Esophagus (tissue), 2 donors: ENCODE data around the gene ZFYVE28. TPM values are rescaled to one million over a fixed set of nuclear protein-coding genes. Genes with fewer than 3 reads are reported as not detected.

ENCODE experiments used
- H3K27ac ChIP-seq, 2 donors: one replicate each; pipeline ENCODE4 v1.5.1; 2013; ENCODE audit warnings: low read depth in 2 of 2, mild to moderate bottlenecking in 2 of 2, inconsistent platforms in 1 of 2, low read length in 1 of 2, moderate library complexity in 1 of 2
- H3K27me3 ChIP-seq, 2 donors: one replicate each; pipeline ENCODE4 v1.6.1; 2013; ENCODE audit warnings: low read length in 2 of 2, control low read depth in 1 of 2, mild to moderate bottlenecking in 1 of 2; ENCODE audit not compliant: insufficient read depth in 2 of 2, control insufficient read depth in 1 of 2
- H3K36me3 ChIP-seq, 2 donors: one replicate each; pipeline ENCODE4 v1.6.1; 2013; ENCODE audit warnings: low read length in 1 of 2; ENCODE audit not compliant: control insufficient read depth in 2 of 2, insufficient read depth in 2 of 2
- H3K4me1 ChIP-seq, 2 donors: one replicate each; pipeline ENCODE4 v1.6.1; 2013; ENCODE audit warnings: low read length in 1 of 2; ENCODE audit not compliant: control insufficient read depth in 2 of 2, insufficient read depth in 2 of 2
- H3K4me3 ChIP-seq, 2 donors: one replicate each; pipeline ENCODE4 v1.5.1; 2013; ENCODE audit warnings: low read length in 2 of 2, mild to moderate bottlenecking in 2 of 2, low read depth in 1 of 2, moderate library complexity in 1 of 2
- H3K9me3 ChIP-seq, 2 donors: one replicate each; pipeline ENCODE4 v1.6.1; 2013; ENCODE audit warnings: mild to moderate bottlenecking in 2 of 2, low read depth in 1 of 2, low read length in 1 of 2, moderate library complexity in 1 of 2; ENCODE audit not compliant: control insufficient read depth in 2 of 2, insufficient read depth in 1 of 2
- WGBS, 2 donors: extraction: QIAGEN DNeasy Blood & Tissue Kit; methylation state at CpG; one replicate each; pipeline ENCODE4 v1.1.7; 2013; 5-methylcytosine and 5-hydroxymethylcytosine counted together
- polyA plus RNA-seq, 2 donors: library from polyadenylated mRNA; stranded (reverse); fragments of 200-250 nt; gene quantifications; one replicate each; pipeline ENCODE4 v1.2.3, GENCODE V29; 2013
- donor health status: healthy with polysubstance abuse.
- donor health status: Bipolar disorder and iron deficiency.

ZFYVE28 gene
- polyA plus RNA-seq, 2 donors = 5.2 to 5.4 TPM

GRCh38 chr4:2401610-2401983, 16.8 kb downstream of the ZFYVE28 start:
- no peaks in the 10 kb centered on the region for H3K27me3 ChIP-seq
- H3K4me1 ChIP-seq = peaks cover 0 to 16% of the 10 kb centered on the region in 2 donors
- H3K27ac ChIP-seq = no peak overlapping the region
- H3K9me3 ChIP-seq = no peaks in the 10 kb centered on the region
- H3K36me3 ChIP-seq = no peaks in the 10 kb centered on the region
- no peak overlapping the region for H3K4me3 ChIP-seq
- 42% methylated on average over 15 of the region's 15 CpGs for WGBS, 2 donors

GRCh38 chr4:2400841-2401609, 17.4 kb downstream of the ZFYVE28 start:
- Histone ChIP-seq H3K27me3 (no peaks in the 10 kb centered on the region), H3K4me3 (no peak overlapping the region), H3K9me3 (no peaks in the 10 kb centered on the region), H3K36me3 (no peaks in the 10 kb centered on the region), H3K4me1 (peaks cover 0 to 16% of the 10 kb centered on the region in 2 donors), H3K27ac (no peak overlapping the region)
- 62 to 71% methylated on average over 14 to 15 of the region's 15 CpGs for WGBS, 2 donors

GRCh38 chr4:2399631-2400190, 18.7 kb downstream of the ZFYVE28 start:
- Histone ChIP-seq H3K4me3 (no peak overlapping the region), H3K36me3 (no peaks in the 10 kb centered on the region), H3K27me3 (no peaks in the 10 kb centered on the region), H3K27ac (no peak overlapping the region), H3K9me3 (no peaks in the 10 kb centered on the region), H3K4me1 (peaks cover 0 to 16% of the 10 kb centered on the region in 2 donors)
- 81 to 83% methylated on average over 28 of the region's 28 CpGs for WGBS, 2 donors

GRCh38 chr4:2399216-2399615, 19.2 kb downstream of the ZFYVE28 start:
- Histone ChIP-seq H3K27me3 (no peaks in the 10 kb centered on the region), H3K4me1 (peaks cover 3 to 18% of the 10 kb centered on the region in 2 donors), H3K27ac (no peak overlapping the region), H3K36me3 (no peaks in the 10 kb centered on the region), H3K4me3 (no peak overlapping the region), H3K9me3 (no peaks in the 10 kb centered on the region)
- 83 to 84% methylated on average over 10 of the region's 10 CpGs for WGBS, 2 donors

GRCh38 chr4:2397596-2398379, 20.7 kb downstream of the ZFYVE28 start:
- Histone ChIP-seq H3K27ac (no peak overlapping the region), H3K4me1 (peaks cover 8 to 23% of the 10 kb centered on the region in 2 donors), H3K27me3 (no peaks in the 10 kb centered on the region), H3K36me3 (no peaks in the 10 kb centered on the region), H3K4me3 (no peak overlapping the region), H3K9me3 (no peaks in the 10 kb centered on the region)
- WGBS, 2 donors = 76 to 82% methylated on average over 20 of the region's 20 CpGs

- H3K36me3 ChIP-seq = no peaks in the 10 kb centered on the region
- H3K27ac ChIP-seq = no peak overlapping the region
- H3K4me1 ChIP-seq = peaks cover 8 to 19% of the 10 kb centered on the region in 2 donors
- H3K9me3 ChIP-seq = no peaks in the 10 kb centered on the region
- 65 to 75% methylated on average over 21 of the region's 21 CpGs for WGBS, 2 donors
- no peak overlapping the region for H3K4me3 ChIP-seq
- H3K27me3 ChIP-seq = no peaks in the 10 kb centered on the region
Observed at GRCh38 chr4:2396781-2397368, 21.6 kb downstream of the ZFYVE28 start.

GRCh38 chr4:2395584-2395983, 22.9 kb downstream of the ZFYVE28 start:
- no peak overlapping the region for H3K27ac ChIP-seq
- H3K4me3 ChIP-seq = no peak overlapping the region
- H3K36me3 ChIP-seq = no peaks in the 10 kb centered on the region
- H3K9me3 ChIP-seq = no peaks in the 10 kb centered on the region
- peaks cover 8 to 9% of the 10 kb centered on the region in 2 donors for H3K4me1 ChIP-seq
- 85 to 87% methylated on average over 9 of the region's 9 CpGs for WGBS, 2 donors
- H3K27me3 ChIP-seq = no peaks in the 10 kb centered on the region

GRCh38 chr4:2395038-2395437, 23.4 kb downstream of the ZFYVE28 start:
- H3K9me3 ChIP-seq = no peaks in the 10 kb centered on the region
- 87 to 88% methylated on average over 9 of the region's 9 CpGs for WGBS, 2 donors
- no peak overlapping the region for H3K27ac ChIP-seq
- H3K36me3 ChIP-seq = no peaks in the 10 kb centered on the region
- H3K4me3 ChIP-seq = no peak overlapping the region
- peaks cover 8 to 9% of the 10 kb centered on the region in 2 donors for H3K4me1 ChIP-seq
- H3K27me3 ChIP-seq = no peaks in the 10 kb centered on the region

- H3K27me3 ChIP-seq = no peaks in the 10 kb centered on the region
- no peaks in the 10 kb centered on the region for H3K36me3 ChIP-seq
- WGBS, 2 donors = 96% methylated on average over 17 of the region's 17 CpGs
- no peak overlapping the region for H3K27ac ChIP-seq
- no peak overlapping the region for H3K4me3 ChIP-seq
- peaks cover 8 to 9% of the 10 kb centered on the region in 2 donors for H3K4me1 ChIP-seq
- H3K9me3 ChIP-seq = no peaks in the 10 kb centered on the region
Observed at GRCh38 chr4:2394528-2394927, 23.9 kb downstream of the ZFYVE28 start.
